Measurements from ENCODE around the gene MLH3. TPM values are rescaled to one million over a fixed set of nuclear protein-coding genes. Genes with fewer than 3 reads are reported as not detected.
A peak's percentile ranks its signal among the peaks of the same experiment; 100 is the strongest.
"Not testable (repeated sequence)": the region's sequence is repeated elsewhere in the genome, so short reads cannot be mapped to it uniquely, and the experiment has no call there.

Gene MLH3
- total RNA-seq, 2 donors from 2014 or later, result 27.6 to 40.2 TPM

GRCh38 chr14:75079521-75079920 lies 28.3 kb upstream of the MLH3 start:
- DNase-seq (ENCODE audit: low spot score), result no peak
- H3K27ac Mint-ChIP-seq, result no peak overlapping the region
- no peaks in the 10 kb centered on the region for H3K4me1 Mint-ChIP-seq (ENCODE audit: low read depth in 2 of 2)
- H3K4me3 Mint-ChIP-seq, result no peak overlapping the region
- no peaks in the 10 kb centered on the region for H3K9me3 Mint-ChIP-seq
- H3K36me3 Mint-ChIP-seq, result peaks cover 4% of the 10 kb centered on the region
- H3K27me3 Mint-ChIP-seq, result no peaks in the 10 kb centered on the region
- ATAC-seq, result no peak

DNA sequence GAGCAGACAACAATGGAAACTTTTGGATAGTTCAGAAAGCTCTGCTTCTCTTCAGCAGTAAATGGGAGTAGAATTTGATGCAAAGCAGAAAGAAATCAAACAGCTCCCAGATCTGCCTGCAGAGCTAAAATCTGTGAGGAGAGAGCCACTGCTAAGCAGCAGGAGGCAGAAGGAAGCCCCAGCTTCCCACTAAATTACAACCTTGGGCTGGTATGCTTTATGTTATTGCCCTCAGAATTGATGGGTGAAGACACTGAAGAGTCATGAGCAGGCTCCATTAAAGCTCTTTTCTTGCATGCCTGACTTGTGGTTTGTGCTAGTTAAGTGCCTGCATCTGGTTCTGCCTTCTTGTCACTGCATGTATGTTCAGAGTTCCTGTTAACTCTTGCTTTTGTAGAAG lies 26.5 kb upstream of the MLH3 start:
- Mint-ChIP-seq H3K9me3 (no peaks in the 10 kb centered on the region), H3K36me3 (no peaks in the 10 kb centered on the region), H3K27me3 (no peaks in the 10 kb centered on the region), H3K4me3 (no peak overlapping the region), H3K4me1 (ENCODE audit: low read depth in 2 of 2) (no peaks in the 10 kb centered on the region), H3K27ac (no peak overlapping the region)
- DNase-seq (ENCODE audit: low spot score), result no peak
- ATAC-seq, result no peak

GRCh38 chr14:75070383-75070782 lies 19.1 kb upstream of the MLH3 start:
- Mint-ChIP-seq H3K27ac (no peak overlapping the region), H3K4me1 (ENCODE audit: low read depth in 2 of 2) (peaks cover 0 to 2% of the 10 kb centered on the region in 2 donors), H3K36me3 (no peaks in the 10 kb centered on the region), H3K4me3 (no peak overlapping the region), H3K9me3 (no peaks in the 10 kb centered on the region), H3K27me3 (no peaks in the 10 kb centered on the region)
- no peak for ATAC-seq
- no peak for DNase-seq (ENCODE audit: low spot score)

GRCh38 chr14:75069811-75070145 lies 18.5 kb upstream of the MLH3 start:
- no peaks in the 10 kb centered on the region for H3K27me3 Mint-ChIP-seq
- H3K4me1 Mint-ChIP-seq (ENCODE audit: low read depth in 2 of 2), result peaks cover 0 to 2% of the 10 kb centered on the region in 2 donors
- ATAC-seq (no peak), DNase-seq (ENCODE audit: low spot score) (no peak)
- H3K27ac Mint-ChIP-seq, result peak overlapping the region in 1 of 2 donors; percentile 38
- no peaks in the 10 kb centered on the region for H3K9me3 Mint-ChIP-seq
- no peak overlapping the region for H3K4me3 Mint-ChIP-seq
- no peaks in the 10 kb centered on the region for H3K36me3 Mint-ChIP-seq

- DNase-seq (ENCODE audit: low spot score), result peak; percentile 89
- no peak within 1 kb of the TSS for H3K4me3 Mint-ChIP-seq
- peak within 1 kb of the TSS in 1 of 2 donors; percentile 38 for H3K27ac Mint-ChIP-seq
These were observed 18.0 kb upstream of the MLH3 start, which contains the start of gene ZC2HC1C for GRCh38 chr14:75069121-75069810. TSS of gene ZC2HC1C (plus strand) at chr14:75069641. CDS start at chr14:75070574, 933 bp downstream.

GRCh38 chr14:75068294-75069120 lies 17.2 kb upstream of the MLH3 start:
- Mint-ChIP-seq H3K27me3 (no peaks in the 10 kb centered on the region), H3K4me1 (ENCODE audit: low read depth in 2 of 2) (peaks cover 5 to 10% of the 10 kb centered on the region in 2 donors), H3K9me3 (no peaks in the 10 kb centered on the region), H3K27ac (no peak overlapping the region), H3K4me3 (no peak overlapping the region), H3K36me3 (no peaks in the 10 kb centered on the region)
- DNase-seq (ENCODE audit: low spot score) (no peak), ATAC-seq (peak in 1 of 2 donors; percentile 1)

More at GRCh38 chr14:75069121-75069810, 18.0 kb upstream of the MLH3 start, which contains the start of gene ZC2HC1C:
- H3K36me3 Mint-ChIP-seq, result no peaks in the 10 kb centered on the region
- H3K27me3 Mint-ChIP-seq, result no peaks in the 10 kb centered on the region
- ATAC-seq, result peak; percentile 93 to 95
- H3K9me3 Mint-ChIP-seq, result no peaks in the 10 kb centered on the region
- peaks cover under 1 to 2% of the 10 kb centered on the region in 2 donors for H3K4me1 Mint-ChIP-seq (ENCODE audit: low read depth in 2 of 2)

DNA sequence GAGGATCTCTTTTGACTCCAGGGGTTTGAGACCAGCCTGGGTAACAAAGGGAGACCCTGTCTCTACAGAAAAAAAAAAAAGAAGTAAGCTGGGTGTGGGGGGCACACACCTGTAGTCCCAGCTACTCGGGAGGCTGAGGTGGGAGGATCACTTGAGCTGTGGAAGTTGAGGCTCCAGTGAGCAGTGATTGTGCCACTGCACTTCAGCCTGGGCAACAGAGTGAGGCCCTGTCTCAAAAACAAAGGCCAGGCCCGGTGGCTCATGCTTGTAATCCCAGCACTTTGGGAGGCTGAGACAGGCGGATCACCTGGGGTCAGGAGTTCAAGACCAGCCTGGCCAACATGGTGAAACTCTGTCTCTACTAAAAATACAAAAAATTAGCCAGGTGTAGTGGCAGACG lies 16.5 kb upstream of the MLH3 start:
- not testable (repeated sequence) for H3K27me3 Mint-ChIP-seq; H3K9me3 Mint-ChIP-seq; H3K36me3 Mint-ChIP-seq; H3K4me3 Mint-ChIP-seq; H3K27ac Mint-ChIP-seq; DNase-seq (ENCODE audit: low spot score); ATAC-seq
- peaks cover 12 to 17% of the 10 kb centered on the region in 2 donors for H3K4me1 Mint-ChIP-seq (ENCODE audit: low read depth in 2 of 2)

DNA sequence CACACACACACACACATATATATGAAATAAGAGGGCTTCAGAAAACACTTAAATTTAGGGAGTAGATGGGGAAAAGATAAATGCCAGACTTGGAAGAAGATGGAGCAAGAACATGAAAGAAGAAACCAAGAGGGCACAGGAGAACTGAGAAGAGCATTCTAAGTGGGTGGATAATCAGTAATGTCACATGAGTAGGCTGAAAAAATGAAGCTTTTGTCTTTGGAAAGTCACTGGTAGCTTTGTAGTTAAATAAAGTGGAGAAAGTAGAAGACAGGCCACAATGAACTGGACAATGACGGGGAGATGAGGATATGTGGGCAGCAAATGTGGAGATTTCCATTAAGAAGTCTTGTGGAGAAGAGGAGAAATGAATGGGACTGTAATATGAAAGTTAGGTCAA lies 15.9 kb upstream of the MLH3 start:
- no peaks in the 10 kb centered on the region for H3K36me3 Mint-ChIP-seq
- no peak overlapping the region for H3K4me3 Mint-ChIP-seq
- no peak for DNase-seq (ENCODE audit: low spot score)
- peaks cover 14 to 18% of the 10 kb centered on the region in 2 donors for H3K4me1 Mint-ChIP-seq (ENCODE audit: low read depth in 2 of 2)
- H3K27ac Mint-ChIP-seq, result no peak overlapping the region
- ATAC-seq, result no peak
- no peaks in the 10 kb centered on the region for H3K9me3 Mint-ChIP-seq
- no peaks in the 10 kb centered on the region for H3K27me3 Mint-ChIP-seq

DNA sequence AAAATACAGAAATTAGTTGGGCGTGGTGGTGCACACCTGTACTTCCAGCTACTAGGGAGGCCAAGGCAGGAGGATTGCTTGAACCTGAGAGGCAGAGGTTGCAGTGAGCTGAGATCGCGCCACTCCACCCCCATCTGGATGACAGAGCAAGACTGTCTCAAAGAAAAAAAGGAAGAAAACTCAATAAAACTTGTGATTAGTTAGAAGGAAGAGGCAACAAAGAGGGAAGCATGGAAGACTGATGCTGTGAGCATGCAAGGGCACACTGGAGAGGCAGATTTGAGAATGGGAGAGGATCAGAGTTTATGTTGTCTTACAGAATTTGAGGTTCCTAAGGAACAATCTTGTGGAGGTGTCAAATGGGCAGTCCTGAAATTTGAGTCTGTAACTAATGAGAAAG lies 15.4 kb upstream of the MLH3 start:
- peaks cover 14 to 18% of the 10 kb centered on the region in 2 donors for H3K4me1 Mint-ChIP-seq (ENCODE audit: low read depth in 2 of 2)
- DNase-seq (ENCODE audit: low spot score), result no peak
- no peaks in the 10 kb centered on the region for H3K27me3 Mint-ChIP-seq
- ATAC-seq, result no peak
- H3K9me3 Mint-ChIP-seq, result no peaks in the 10 kb centered on the region
- H3K27ac Mint-ChIP-seq, result no peak overlapping the region
- no peaks in the 10 kb centered on the region for H3K36me3 Mint-ChIP-seq
- no peak overlapping the region for H3K4me3 Mint-ChIP-seq

- Mint-ChIP-seq H3K27me3 (no peaks in the 10 kb centered on the region), H3K36me3 (peaks cover 6% of the 10 kb centered on the region), H3K4me3 (peak overlapping the region; percentile 97), H3K9me3 (no peaks in the 10 kb centered on the region), H3K27ac (peak overlapping the region; percentile 82 to 95), H3K4me1 (ENCODE audit: low read depth in 2 of 2) (peaks cover 19 to 22% of the 10 kb centered on the region in 2 donors)
- DNase-seq (ENCODE audit: low spot score) (no peak), ATAC-seq (no peak)
These were observed 12.9 kb upstream of the MLH3 start for GRCh38 chr14:75064205-75064567.

GRCh38 chr14:75063491-75064204 lies 12.4 kb upstream of the MLH3 start, which contains the start of gene ACYP1:
TSS of gene ACYP1 (minus strand) at chr14:75064024. CDS start at chr14:75063553, 471 bp downstream.
- peak within 1 kb of the TSS; percentile 82 to 95 for H3K27ac Mint-ChIP-seq
- peaks cover 6% of the 10 kb centered on the region for H3K36me3 Mint-ChIP-seq
- H3K9me3 Mint-ChIP-seq, result no peaks in the 10 kb centered on the region
- ATAC-seq (peak; percentile 100), DNase-seq (ENCODE audit: low spot score) (peak; percentile 94)
- H3K27me3 Mint-ChIP-seq, result no peaks in the 10 kb centered on the region
- H3K4me3 Mint-ChIP-seq, result peak within 1 kb of the TSS; percentile 97
- H3K4me1 Mint-ChIP-seq (ENCODE audit: low read depth in 2 of 2), result peaks cover 19 to 22% of the 10 kb centered on the region in 2 donors

DNA sequence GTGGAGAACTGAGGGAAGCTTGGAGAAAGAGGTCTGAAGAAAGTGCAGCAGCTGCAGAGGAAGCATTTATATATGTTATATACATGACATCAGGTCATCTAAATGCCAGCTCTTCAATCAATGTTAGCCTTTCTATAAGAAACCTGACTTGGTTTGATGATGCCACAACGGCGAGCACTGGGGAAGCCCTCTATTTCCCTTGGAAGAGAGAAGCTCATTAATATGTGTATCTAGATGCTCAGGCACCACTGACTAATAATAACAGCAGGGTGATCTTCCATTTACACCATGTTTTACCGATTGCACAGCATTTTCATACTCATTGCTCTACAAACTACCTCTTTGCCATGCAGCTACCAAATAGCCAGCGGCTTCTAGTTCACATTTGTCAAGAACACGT lies 11.7 kb upstream of the MLH3 start:
- Mint-ChIP-seq H3K27ac (peak overlapping the region; percentile 82 to 95), H3K4me1 (ENCODE audit: low read depth in 2 of 2) (peaks cover 19 to 22% of the 10 kb centered on the region in 2 donors), H3K9me3 (no peaks in the 10 kb centered on the region), H3K27me3 (no peaks in the 10 kb centered on the region), H3K4me3 (peak overlapping the region; percentile 97), H3K36me3 (peaks cover 6% of the 10 kb centered on the region)
- no peak for ATAC-seq
- no peak for DNase-seq (ENCODE audit: low spot score)

DNA sequence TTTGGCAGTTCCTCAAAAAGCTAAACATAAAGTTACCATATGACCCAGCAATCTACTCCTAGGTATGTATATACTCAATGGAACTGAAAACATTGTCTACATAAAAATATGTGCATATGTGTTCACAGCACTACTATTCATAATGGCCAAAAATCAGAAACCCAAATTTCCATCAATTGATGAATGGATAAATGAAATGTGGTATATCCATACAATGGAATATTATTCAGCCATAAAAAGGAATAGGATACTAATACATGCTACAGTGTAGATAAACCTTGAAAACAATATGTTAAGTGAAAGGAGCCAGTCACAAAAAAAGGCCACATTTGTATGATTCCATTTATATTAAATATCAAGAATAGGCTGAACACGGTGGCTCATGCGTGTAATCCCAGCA lies 9.2 kb upstream of the MLH3 start:
- H3K4me3 Mint-ChIP-seq, result no peak overlapping the region
- H3K36me3 Mint-ChIP-seq, result peaks cover 11% of the 10 kb centered on the region
- H3K27ac Mint-ChIP-seq, result no peak overlapping the region
- DNase-seq (ENCODE audit: low spot score) (no peak), ATAC-seq (no peak)
- H3K9me3 Mint-ChIP-seq, result no peaks in the 10 kb centered on the region
- H3K27me3 Mint-ChIP-seq, result no peaks in the 10 kb centered on the region
- H3K4me1 Mint-ChIP-seq (ENCODE audit: low read depth in 2 of 2), result peaks cover 22 to 24% of the 10 kb centered on the region in 2 donors

Data from natural killer cell treated with Interleukin-12 subunit alpha and Interleukin-12 subunit beta and Interleukin-15 and Interleukin-18, amount 100 ng/mL, for 72 hours (primary cell).